ENCODE data around the gene RIPOR1. TPM values are rescaled to one million over a fixed set of nuclear protein-coding genes. Genes with fewer than 3 reads are reported as not detected.

RIPOR1 gene
- total and polyA plus RNA-seq, 2 of the 4 experiments (the other 2 are of a cell fraction) = 9.5 to 41.3 TPM

DNA sequence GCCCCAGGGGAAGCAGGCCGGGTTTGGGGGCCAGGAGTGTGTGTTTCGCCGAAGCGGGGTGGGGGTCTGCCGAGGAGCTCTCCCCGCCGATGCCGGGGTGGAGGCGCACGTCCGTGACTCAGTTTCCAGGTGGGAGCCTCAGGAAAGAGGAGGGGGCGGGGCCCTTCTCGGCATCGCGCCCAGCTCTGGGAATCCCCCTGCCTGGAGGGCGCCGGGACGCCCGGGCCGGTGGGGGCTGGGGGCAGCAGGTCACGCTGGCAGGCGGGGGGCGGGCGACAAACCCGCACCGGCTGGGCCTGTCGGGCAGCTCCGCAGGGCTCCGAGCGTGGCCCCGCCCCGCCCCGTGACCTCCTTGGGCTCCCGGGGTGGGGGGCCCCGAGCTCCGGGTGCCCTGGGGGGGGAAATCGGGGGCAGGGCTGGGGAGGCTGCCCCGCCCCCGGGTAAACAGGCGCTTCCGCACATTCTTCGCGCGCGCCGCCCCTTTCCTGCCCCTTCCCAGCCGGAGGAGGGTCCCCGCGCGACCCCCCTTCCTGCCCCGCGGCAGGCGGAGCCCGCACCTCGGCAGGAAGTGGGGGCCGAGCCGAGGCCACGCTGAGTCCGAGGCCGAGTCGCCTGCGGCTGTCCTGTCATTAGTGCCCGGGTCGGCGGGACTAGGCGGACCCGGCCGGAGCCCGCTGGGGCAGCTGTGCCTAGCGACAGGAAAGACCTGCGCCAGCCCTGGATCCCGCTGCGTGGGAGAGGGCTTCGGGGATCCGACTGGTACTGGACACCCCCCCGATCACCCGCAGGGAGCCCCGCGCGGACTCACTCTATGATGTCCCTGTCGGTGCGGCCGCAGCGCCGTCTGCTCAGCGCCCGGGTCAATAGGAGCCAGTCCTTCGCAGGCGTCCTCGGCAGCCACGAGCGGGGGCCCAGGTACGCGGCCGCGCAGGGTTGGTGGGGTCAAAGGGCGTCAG is 9.3 kb downstream of the RIPOR1 start:
- no peak overlapping the region for H2BK120ac ChIP-seq (ENCODE audit: low read depth, low read length)
- peak overlapping the region; percentile 87 for H2AFZ ChIP-seq (replicated peaks; ENCODE audit: low read length, poor library complexity)
- peaks cover 24 to 91% of the 10 kb centered on the region in 2 experiments for H3K79me1 ChIP-seq (ENCODE audit: low read depth in 1 of 2, low read length in 2 of 2)
- peak; percentile 53 for ATAC-seq (ENCODE audit: low read depth)
- intact Hi-C loops (cut with micrococcal nuclease) (no loop called here), in situ Hi-C loops (cut with MboI; ENCODE audit: low sequenced_read_pairs) (loop anchor here (25.0 kb wide), 1 partner anchor 399 kb away; the partner anchor contains the start of genes CTRL, LCAT and PSMB10), dilution Hi-C loops (cut with HindIII; ENCODE audit: low sequenced_read_pairs, unreplicated experiment) (no loop called here)
- WGBS, 2 experiments (ENCODE audit: extremely low coverage in 2 of 2, insufficient read length in 1 of 2) = 0% methylated on average over 17 of the region's 97 CpGs; no CpG with 5 or more reads in 1 of the 2 experiments
- H4K20me1 ChIP-seq (ENCODE audit: insufficient read depth, low read length) = peaks cover 95% of the 10 kb centered on the region
- H3K9me3 ChIP-seq (ENCODE audit: control insufficient read depth, insufficient read depth, low read length) = no peaks in the 10 kb centered on the region
- H2AK9ac ChIP-seq (replicated peaks; ENCODE audit: low read depth, low read length, poor library complexity) = peak overlapping the region; percentile 97
- H3K4ac ChIP-seq (ENCODE audit: low read depth, low read length) = peak overlapping the region; percentile 75
- no peak overlapping the region for H4K5ac ChIP-seq (ENCODE audit: low read depth, low read length)
- peak overlapping the region; percentile 51 for H3K4me3 ChIP-seq (ENCODE audit: insufficient read depth, low read depth, low read length)
- no peak overlapping the region for H2BK20ac ChIP-seq (ENCODE audit: low read depth, low read length)
- H3K9me1 ChIP-seq (ENCODE audit: insufficient read depth, low read length) = peaks cover 29% of the 10 kb centered on the region
- no peak for DNase-seq
- H3K56ac ChIP-seq (ENCODE audit: extremely low read depth, insufficient read depth, low read length) = peak overlapping the region; percentile 28; the same call in 1 of the 2 replicates
- TF ChIP-seq RFX5 (IDR thresholded peaks at IDR 0.05; ENCODE audit: low read depth, low read length) = no peak
- TF ChIP-seq MAZ (IDR thresholded peaks at IDR 0.05; ENCODE audit: borderline replicate concordance, low read depth, low read length) = peak; percentile 53; the same call in 1 of the 2 replicates
- TF ChIP-seq MAFK (IDR thresholded peaks at IDR 0.05; ENCODE audit: low read depth, low read length) = no peak
- TF ChIP-seq MXI1 (IDR thresholded peaks at IDR 0.05; ENCODE audit: borderline replicate concordance, low read depth, low read length) = no peak; the same call in 1 of the 2 replicates
- no peak overlapping the region for H2BK15ac ChIP-seq (ENCODE audit: low read depth, low read length)
- H2AK5ac ChIP-seq (ENCODE audit: low read depth, low read length) = peak overlapping the region; percentile 52
- H3K36me3 ChIP-seq (ENCODE audit: control insufficient read depth, insufficient read depth, low read length) = peaks cover 39% of the 10 kb centered on the region
- H3K4me1 ChIP-seq (ENCODE audit: control insufficient read depth, insufficient read depth, low read length) = peaks cover 12% of the 10 kb centered on the region
- H3K9ac ChIP-seq (ENCODE audit: low read depth, low read length) = peak overlapping the region; percentile 54
- peak overlapping the region; percentile 81 for H3K4me2 ChIP-seq (ENCODE audit: low read depth, low read length)
- H4K8ac ChIP-seq (ENCODE audit: low read depth in 2 of 2, low read length in 2 of 2) = peak overlapping the region; percentile 30 to 61; a peak in 2 of 4 replicates
- H3K18ac ChIP-seq (ENCODE audit: low read depth, low read length) = no peak overlapping the region; the same call in 1 of the 2 replicates
- H3K23ac ChIP-seq (ENCODE audit: low read depth, low read length) = no peak overlapping the region; the same call in 1 of the 2 replicates
- CTCF ChIA-PET = interaction anchor here (1.8 kb wide), 1 partner anchor 16 kb away, joined by 4 read pairs; no protein-coding TSS in a partner anchor
- H3K14ac ChIP-seq (replicated peaks; ENCODE audit: low read depth, low read length) = peak overlapping the region; percentile 59; the same call in 1 of the 2 replicates
- no peaks in the 10 kb centered on the region for H3K27me3 ChIP-seq (ENCODE audit: control insufficient read depth, insufficient read depth, low read length)
- H3K27ac ChIP-seq (ENCODE audit: insufficient read depth, low read length) = peak overlapping the region; percentile 41; the same call in 1 of the 2 replicates
- BruUV-seq (replicated peaks) = no TSS peak
- no peak overlapping the region; the same call in 1 of the 2 replicates for H4K91ac ChIP-seq (ENCODE audit: insufficient read depth, low read depth, low read length)
- peak overlapping the region; percentile 1 for H2BK5ac ChIP-seq (ENCODE audit: low read depth, low read length, poor library complexity, severe bottlenecking)
- POLR2A ChIA-PET (ENCODE audit: unreplicated experiment) = no interaction called here

Data from IMR-90 (cell line).